GM19025 (cell line): ENCODE results near the gene API5.
A peak's percentile ranks its signal among the peaks of the same experiment; 100 is the strongest.
"Not testable (repeated sequence)": the region's sequence is repeated elsewhere in the genome, so short reads cannot be mapped to it uniquely, and the experiment has no call there.

Experiments
- ATAC-seq: cut with Tn5 transposase; IDR thresholded peaks from one replicate; pipeline ENCODE4 v1.9.1; 2021; ENCODE audit warnings: mild to moderate bottlenecking, low read depth, moderate library complexity; ENCODE audit not compliant: unreplicated experiment

The API5 gene

DNA sequence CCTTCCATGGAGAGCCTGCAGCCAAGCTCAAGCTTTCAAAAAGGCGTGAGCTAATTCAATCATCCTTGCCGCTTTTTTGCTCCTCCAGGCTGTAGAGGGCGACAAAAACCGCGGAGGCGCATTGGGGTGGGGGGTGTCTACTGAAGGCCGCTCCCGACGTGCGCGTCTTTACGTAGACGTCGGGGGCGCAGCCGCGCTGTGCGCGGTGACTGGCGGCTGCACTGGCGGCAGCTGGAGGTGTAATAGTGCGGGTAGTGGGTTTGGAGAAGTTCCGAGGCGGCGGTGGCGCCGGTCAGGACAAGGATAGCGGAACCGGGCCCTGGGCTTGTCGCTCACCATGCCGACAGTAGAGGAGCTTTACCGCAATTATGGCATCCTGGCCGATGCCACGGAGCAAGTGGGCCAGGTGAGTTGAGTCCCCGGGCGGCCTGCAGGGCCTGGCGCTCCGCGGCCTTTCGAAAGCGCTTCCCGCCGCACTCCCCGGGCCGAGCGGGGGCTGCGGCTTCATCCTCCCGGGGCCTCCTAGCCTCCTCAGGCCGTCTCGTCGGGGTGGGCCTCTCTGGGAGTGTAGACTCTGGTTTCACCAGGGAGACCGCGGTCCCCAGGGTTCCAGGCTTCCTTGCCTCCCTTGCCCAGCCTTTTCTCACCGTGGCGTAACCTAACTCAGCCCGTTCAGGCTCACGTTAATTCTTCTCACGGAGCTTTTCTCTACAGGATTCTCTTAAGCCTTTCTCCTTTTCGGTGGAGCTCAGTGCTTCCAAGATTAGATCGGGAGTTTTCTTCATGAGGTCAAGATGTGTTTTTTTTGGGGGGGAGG lies at the start of gene API5:
Gene API5, plus strand, starts transcription at position 206 of the 817 bp plus-strand sequence. Its CDS starts 132 bp downstream, at position 338.
- peak; percentile 99 for ATAC-seq

DNA sequence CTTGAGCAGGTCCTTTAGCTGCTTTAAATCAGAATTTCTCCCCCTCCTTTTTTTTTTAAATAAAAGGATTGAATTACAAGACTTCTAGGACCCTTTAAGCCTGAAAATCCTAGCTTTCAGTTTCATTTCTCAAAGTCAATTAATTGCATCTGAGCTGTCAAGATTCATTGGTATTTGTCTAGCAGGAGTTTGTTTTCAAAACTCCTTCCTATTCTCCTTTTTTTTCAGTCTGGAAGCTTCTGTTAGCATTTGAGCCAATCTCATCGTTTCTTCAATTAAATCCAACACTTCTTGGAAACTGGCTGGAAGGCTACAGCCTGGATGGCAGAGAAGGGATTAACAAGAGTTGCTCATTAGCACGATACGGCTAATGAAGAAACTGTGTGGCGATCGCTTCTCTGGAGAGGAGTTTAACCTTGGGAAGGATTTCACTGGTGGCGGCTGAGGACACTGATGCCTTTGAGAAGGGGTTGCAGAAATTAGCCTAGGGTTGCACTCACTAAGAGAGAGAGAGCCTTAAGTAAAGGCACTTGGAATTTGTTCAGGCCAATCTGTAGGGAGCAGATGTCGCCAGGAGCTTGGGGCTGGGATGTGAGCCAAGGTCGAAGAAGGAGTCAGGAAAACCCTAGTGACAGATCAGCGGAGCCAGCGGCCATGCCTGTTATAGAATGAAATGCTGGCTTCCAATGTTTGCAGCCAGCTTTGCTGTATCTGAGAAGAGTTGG lies 43.8 kb upstream of the API5 start:
- no peak for ATAC-seq

DNA sequence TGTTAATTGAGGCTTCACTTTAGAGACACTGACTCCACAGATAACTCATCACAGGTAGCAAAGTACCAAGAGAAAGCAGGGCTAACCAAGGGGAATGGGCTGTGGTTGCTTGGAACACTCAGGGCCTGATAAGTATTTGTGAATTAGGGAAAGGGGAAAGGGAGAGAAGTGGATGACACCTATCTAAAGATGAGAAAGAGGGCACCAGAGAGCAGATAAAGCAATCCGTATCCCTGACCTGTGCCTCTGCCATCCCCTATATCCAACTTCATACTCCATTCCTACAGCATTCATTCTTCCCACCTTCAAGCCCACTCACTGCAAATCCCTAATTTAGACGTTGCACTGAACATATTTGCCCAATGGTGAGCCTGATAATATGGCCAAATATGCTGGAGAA lies 43.0 kb upstream of the API5 start:
- ATAC-seq: no peak

DNA sequence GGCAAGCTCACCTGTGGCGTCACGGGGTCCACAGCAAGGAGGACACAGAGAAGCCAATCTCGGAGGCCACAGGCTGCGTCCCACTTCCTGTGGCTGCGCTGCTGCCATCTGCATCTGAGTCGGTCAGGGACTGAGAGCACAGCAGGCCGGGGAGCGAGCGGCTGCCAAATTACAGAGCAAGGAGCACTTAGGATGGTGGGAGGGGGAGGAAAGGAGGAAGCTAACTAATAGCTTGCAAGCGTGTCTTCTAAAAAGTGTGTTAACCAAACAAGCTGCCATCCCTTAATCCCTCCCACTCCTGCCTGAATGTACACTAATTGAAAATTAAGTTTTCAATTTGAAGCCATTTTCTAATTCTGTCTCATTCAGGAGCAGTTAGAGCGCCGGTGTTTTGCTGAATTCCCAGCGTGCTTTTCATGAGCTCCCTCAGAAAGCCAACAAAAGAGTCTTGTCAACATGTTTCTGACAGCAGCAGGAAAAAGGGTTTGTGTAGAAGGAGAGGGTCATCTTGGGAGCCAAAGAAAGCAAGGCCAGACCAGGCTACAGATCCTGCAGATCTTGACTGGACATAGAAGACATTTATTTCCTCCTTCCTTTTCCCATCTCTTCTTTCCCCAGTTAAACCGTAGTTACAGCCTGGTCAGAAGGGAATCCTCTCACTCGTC lies 42.4 kb upstream of the API5 start:
- no peak for ATAC-seq

DNA sequence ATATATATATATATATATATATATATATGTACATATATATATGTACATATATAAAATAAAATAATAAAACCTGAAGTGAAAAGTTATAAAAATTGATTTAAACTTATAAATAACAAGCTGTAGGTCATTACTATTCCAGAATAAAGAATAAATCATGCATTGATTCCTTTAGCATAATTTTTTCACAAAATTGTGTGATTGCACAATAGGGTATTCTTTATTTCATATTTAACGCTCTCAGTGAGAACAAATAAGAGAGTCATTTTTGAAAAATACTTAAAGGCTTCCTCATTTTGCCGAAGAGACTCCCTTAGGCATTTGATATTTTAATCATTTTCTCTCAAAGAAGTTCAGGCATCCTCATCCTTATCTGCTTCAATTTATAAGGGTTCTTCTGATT lies 41.3 kb upstream of the API5 start:
- no peak for ATAC-seq

- no peak for ATAC-seq
Measured at GRCh38 chr11:43278193-43278956, 33.4 kb upstream of the API5 start.

DNA sequence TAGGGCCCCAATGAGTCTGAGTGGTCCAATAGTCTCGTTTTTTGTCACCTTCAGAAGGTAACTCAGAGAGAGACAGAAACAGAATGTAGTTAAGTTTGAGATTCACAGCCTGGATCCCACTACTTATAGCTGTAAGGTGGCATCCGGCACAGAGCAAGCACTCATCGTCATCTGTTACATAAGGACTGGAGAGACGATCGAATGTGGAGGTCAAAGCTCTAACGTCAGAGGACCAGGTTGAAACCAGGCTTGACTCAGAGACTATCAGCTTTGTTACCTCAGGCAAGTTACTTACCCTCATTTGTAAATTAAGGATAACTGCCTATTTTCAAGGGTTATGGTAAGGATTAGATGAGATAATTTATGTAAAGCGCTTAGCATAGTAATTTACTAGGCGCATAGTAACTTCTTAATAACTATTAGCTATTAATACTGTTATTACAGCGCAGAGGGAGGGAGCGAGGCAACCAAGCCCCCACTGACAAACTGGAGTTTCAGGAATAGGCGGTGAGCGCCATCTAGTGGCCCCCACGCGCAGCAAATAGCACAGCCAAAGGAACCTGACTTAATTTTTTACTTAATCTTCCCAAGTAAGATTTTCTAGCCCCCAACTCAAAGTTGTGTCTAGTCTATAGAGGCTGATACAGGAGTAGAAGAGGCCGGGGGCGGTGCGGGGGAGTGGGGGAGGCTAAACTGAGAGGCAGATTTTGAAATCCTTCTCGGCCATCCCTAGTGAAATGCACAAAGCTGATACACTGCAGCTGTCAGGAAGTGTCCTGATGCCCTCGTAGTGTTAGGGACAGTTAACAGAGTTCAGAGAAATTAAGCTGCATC lies 29.0 kb upstream of the API5 start:
- peak; percentile 57 for ATAC-seq

DNA sequence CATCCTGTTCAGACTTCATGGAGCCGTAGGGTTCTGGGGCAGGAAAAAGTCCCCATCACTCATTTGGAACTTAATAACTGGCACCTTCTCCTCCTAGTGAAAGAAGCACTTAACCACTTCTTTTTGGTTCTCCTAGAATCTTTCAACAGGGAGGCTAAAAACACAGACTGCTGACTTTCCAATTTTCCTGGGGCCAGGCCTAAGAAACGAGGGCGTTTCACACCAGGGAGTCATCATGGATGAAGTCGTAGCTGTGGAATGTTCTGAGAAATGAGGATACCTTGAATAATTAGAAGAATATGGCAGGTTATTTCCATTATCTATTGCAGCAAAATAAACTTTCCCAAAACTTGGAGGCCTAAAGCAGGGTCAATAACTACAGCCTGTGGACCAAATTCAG lies 26.0 kb upstream of the API5 start:
- no peak for ATAC-seq

GRCh38 chr11:43289368-43289767 lies 22.4 kb upstream of the API5 start:
- no peak for ATAC-seq

- no peak for ATAC-seq
Measured at GRCh38 chr11:43298397-43298796, 13.4 kb upstream of the API5 start.

- ATAC-seq: no peak
Measured at GRCh38 chr11:43315966-43316365, 4.2 kb downstream of the API5 start.

GRCh38 chr11:43316451-43316850 lies 4.7 kb downstream of the API5 start:
- ATAC-seq: no peak

DNA sequence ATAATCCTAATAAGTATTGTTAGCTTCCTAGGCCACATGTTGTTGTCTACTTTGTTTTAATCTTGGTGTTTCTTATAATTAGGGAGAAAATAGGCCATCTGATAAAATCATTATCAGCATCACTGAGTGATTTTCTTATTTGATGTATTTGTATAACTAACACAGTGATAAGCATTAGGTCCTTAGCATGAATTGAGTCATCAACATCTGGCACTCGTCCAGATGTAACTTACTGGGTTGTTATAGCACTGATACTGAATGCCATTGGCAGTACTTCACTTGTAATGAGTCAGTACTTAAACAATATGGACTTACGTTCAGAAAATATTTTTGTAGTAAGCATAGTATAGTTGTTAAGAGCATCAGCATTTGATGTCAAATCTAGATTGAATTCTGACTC lies 16.2 kb downstream of the API5 start:
- no peak for ATAC-seq

DNA sequence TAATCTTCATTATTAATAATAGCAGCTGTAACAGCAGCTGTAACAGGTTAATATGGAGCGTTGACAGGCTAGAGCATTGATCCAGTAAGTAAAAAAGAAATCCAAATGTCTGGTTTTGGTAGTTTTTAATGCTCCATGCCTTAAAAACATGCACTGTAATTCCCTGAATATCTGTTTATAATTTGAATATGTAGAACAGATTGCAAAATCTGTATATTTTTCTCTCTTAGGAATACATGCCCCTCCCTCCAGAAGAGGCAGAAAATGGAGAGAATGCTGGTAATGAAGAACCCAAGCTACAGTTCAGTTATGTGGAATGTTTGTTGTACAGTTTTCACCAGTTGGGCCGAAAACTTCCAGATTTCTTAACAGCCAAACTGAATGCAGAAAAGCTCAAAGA lies 16.7 kb downstream of the API5 start:
- ATAC-seq: no peak

DNA sequence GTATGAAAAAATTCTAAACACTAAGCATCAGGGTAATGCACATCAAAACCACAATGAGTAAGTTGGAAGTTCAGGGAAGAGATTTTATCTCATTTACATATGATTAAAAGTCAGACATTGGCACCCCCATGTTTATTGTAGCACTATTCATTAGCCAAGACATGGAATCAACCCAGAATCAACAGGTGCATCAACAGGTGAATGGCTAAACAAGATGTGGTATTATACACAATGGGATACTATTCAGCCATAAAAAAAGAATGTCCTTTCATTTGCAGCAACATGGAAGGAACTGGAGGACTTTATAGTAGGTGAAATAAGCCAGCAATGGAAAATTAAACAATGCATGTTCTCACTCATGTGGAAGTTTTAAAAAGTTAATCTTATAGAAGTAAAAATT lies 29.4 kb downstream of the API5 start:
- no peak for ATAC-seq

- not testable (repeated sequence) for ATAC-seq
Measured at GRCh38 chr11:43351426-43351825, 39.6 kb downstream of the API5 start.

DNA sequence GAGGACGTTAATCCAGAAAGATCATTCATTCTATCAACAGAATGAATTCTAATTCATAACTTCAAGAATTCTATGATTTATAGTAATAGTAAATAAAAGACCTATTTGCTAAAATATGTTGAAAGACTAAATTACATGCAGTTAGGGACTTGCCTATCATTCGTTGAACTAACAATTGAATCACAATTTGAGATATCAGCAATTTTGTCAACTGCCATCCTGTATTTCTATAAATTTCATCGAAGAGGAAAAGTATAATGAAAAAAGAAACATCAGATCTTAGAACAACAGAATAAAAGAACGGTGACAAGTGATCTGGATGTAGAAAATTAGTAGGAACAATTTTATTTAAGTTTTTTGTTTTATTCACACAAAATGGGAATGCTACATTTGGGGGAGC lies 42.5 kb downstream of the API5 start:
- no peak for ATAC-seq

- no peak for ATAC-seq
Measured at GRCh38 chr11:43356336-43356735, 44.5 kb downstream of the API5 start.

- ATAC-seq: no peak
Measured at GRCh38 chr11:43358279-43358800, 46.5 kb downstream of the API5 start.
